HepG2 (cell line): ENCODE results near the gene LSM2. TPM values are rescaled to one million over a fixed set of nuclear protein-coding genes. Genes with fewer than 3 reads are reported as not detected.

Experiments used
- AKAP8 ChIP-seq: sonication (generic); formaldehyde crosslinking; IDR thresholded peaks from 2 replicates; pipeline ENCODE4 v1.5.1; 2020; ENCODE audit warnings: mild to moderate bottlenecking, missing genetic modification reagents
- ATF4 ChIP-seq, 2 experiments: fragments of 450-650 bp in 1 of 2; sonication (generic) in 1 of 2; formaldehyde crosslinking; IDR thresholded peaks; 2 replicates each; pipeline versions ENCODE4 v1.5.0 to v1.8.0; 2020 to 2022; ENCODE audit warnings: mild to moderate bottlenecking in 1 of 2, missing genetic modification reagents in 1 of 2
- ATF7-NPFF ChIP-seq: sonication (generic); formaldehyde crosslinking; IDR thresholded peaks from 2 replicates; pipeline ENCODE4 v1.8.1; 2023; ENCODE audit warnings: mild to moderate bottlenecking, low read depth, missing genetic modification reagents, moderate library complexity
- DBP ChIP-seq: sonication (generic); formaldehyde crosslinking; IDR thresholded peaks from 2 replicates; pipeline ENCODE4 v1.4.0; 2020; ENCODE audit warnings: missing genetic modification reagents; ENCODE audit errors: not compliant biosample characterization
- HBP1 ChIP-seq: IDR thresholded peaks from 2 replicates; pipeline ENCODE4 v1.6.1; 2016; ENCODE audit warnings: low read depth, control low read depth
- HMGXB4 ChIP-seq, 2 experiments: sonication (generic) in 1 of 2; formaldehyde crosslinking in 1 of 2; IDR thresholded peaks; 2 replicates each; pipeline versions ENCODE4 v1.4.0 to v1.6.1; 2018 to 2020; ENCODE audit warnings: missing genetic modification reagents in 2 of 2, borderline replicate concordance in 1 of 2, low read depth in 1 of 2, mild to moderate bottlenecking in 1 of 2, missing biosample characterization in 1 of 2
- HOXA3 ChIP-seq: sonication (generic); formaldehyde crosslinking; IDR thresholded peaks from 2 replicates; pipeline ENCODE4 v1.5.0; 2020; ENCODE audit warnings: missing genetic modification reagents
- KDM2A ChIP-seq: sonication (generic); formaldehyde crosslinking; IDR thresholded peaks from 2 replicates; pipeline ENCODE4 v1.4.0; 2020; ENCODE audit warnings: low read depth, missing genetic modification reagents, borderline replicate concordance
- NFKB2 ChIP-seq: sonication (generic); formaldehyde crosslinking; IDR thresholded peaks from 2 replicates; pipeline ENCODE4 v1.4.0; 2020; ENCODE audit warnings: missing genetic modification reagents, borderline replicate concordance
- RNF2 ChIP-seq: fragments of 450-650 bp; conservative IDR thresholded peaks from 2 replicates; pipeline ENCODE4 v1.6.1; 2016; ENCODE audit warnings: low read depth
- SOX6 ChIP-seq, 2 experiments: fragments of 450-650 bp in 1 of 2; sonication (generic) in 1 of 2; formaldehyde crosslinking in 1 of 2; IDR thresholded peaks; 2 replicates each; pipeline versions ENCODE4 v1.4.0 to v1.6.1; 2017 to 2020; ENCODE audit warnings: antibody characterized with exemption in 1 of 2, mild to moderate bottlenecking in 1 of 2, missing genetic modification reagents in 1 of 2
- ZBTB7A ChIP-seq: sonication (generic); formaldehyde crosslinking; IDR thresholded peaks from 2 replicates; pipeline ENCODE4 v1.8.0; 2022; ENCODE audit warnings: mild to moderate bottlenecking, missing genetic modification reagents
- ZBTB7B ChIP-seq: sonication (generic); formaldehyde crosslinking; IDR thresholded peaks from 2 replicates; pipeline ENCODE4 v1.4.0; 2020; ENCODE audit warnings: missing genetic modification reagents
- ZMYM4 ChIP-seq: sonication (generic); formaldehyde crosslinking; IDR thresholded peaks from 2 replicates; pipeline ENCODE4 v1.8.1; 2023; ENCODE audit warnings: mild to moderate bottlenecking, missing genetic modification reagents
- ZNF10 ChIP-seq: sonication (generic); formaldehyde crosslinking; IDR thresholded peaks from 2 replicates; pipeline ENCODE4 v1.4.0; 2020; ENCODE audit warnings: mild to moderate bottlenecking, low read depth, missing genetic modification reagents, borderline replicate concordance
- ZNF512B ChIP-seq: sonication (generic); formaldehyde crosslinking; IDR thresholded peaks from 2 replicates; pipeline ENCODE4 v1.5.1; 2020; ENCODE audit warnings: missing genetic modification reagents, mild to moderate bottlenecking, borderline replicate concordance
- ZNF547 ChIP-seq: sonication (generic); formaldehyde crosslinking; IDR thresholded peaks from 2 replicates; pipeline ENCODE4 v1.5.1; 2020; ENCODE audit warnings: mild to moderate bottlenecking, missing genetic modification reagents
- ZNF562 ChIP-seq: sonication (generic); formaldehyde crosslinking; IDR thresholded peaks from 2 replicates; pipeline ENCODE4 v1.8.0; 2022; ENCODE audit warnings: missing genetic modification reagents, borderline replicate concordance
- ZNF564 ChIP-seq: sonication (generic); formaldehyde crosslinking; IDR thresholded peaks from 2 replicates; pipeline ENCODE4 v1.8.1; 2023; ENCODE audit warnings: mild to moderate bottlenecking, missing genetic modification reagents
- ZNF614 ChIP-seq: IDR thresholded peaks from 2 replicates; pipeline ENCODE4 v1.6.1; 2018; ENCODE audit warnings: missing biosample characterization, missing genetic modification reagents, inconsistent platforms, borderline replicate concordance
- ZSCAN29 ChIP-seq: sonication (generic); formaldehyde crosslinking; conservative IDR thresholded peaks from 2 replicates; pipeline ENCODE4 v1.4.0; 2020; ENCODE audit warnings: mild to moderate bottlenecking, missing genetic modification reagents
- polyA plus RNA-seq, 8 experiments: library from polyadenylated mRNA; depleted of rRNA in 3 of 8; stranded (reverse) in 7 of 8; unstranded in 1 of 8; fragments of >200 nt; fragmentation: Illumina TruSeq in 4 of 8; extraction: Trizol in 4 of 8; gene quantifications; 2 replicates each; pipeline versions ENCODE4 v1.2.1 to v1.2.3, GENCODE V29; 2011 to 2016; ENCODE audit warnings: low read depth in 4 of 8, missing spikeins in 1 of 8, mixed read lengths in 1 of 8; ENCODE audit not compliant: insufficient read depth in 1 of 8
- total RNA-seq, 5 experiments: library from RNA; depleted of rRNA; stranded (reverse); fragments of >200 nt; fragmentation: Illumina TruSeq; extraction: Trizol; gene quantifications; 2 replicates each; pipeline ENCODE4 v1.2.3, GENCODE V29; 2016; ENCODE audit warnings: low read depth in 1 of 5

Gene LSM2
- total and polyA plus RNA-seq, 2 of the 13 experiments (the other 11 are each of a cell fraction or from before 2014, with no cell fraction given), result 69.4 to 90.5 TPM

GRCh38 chr6:31778193-31778592, 28.6 kb downstream of the LSM2 start (continued):
- TF ChIP-seq NFKB2 (CRISPR knock-in tag) (peak; percentile 25; the same call in 1 of the 2 replicates), ZNF562 (CRISPR knock-in tag) (no peak), ZMYM4 (CRISPR knock-in tag) (peak; percentile 22; the same call in 1 of the 2 replicates), HBP1 (0 out of 2 replicates have a peak, but pooled peaks have one; percentile 76), ZBTB7A (0 out of 2 replicates have a peak, but pooled peaks have one; percentile 35), HMGXB4 (CRISPR knock-in tag; IDR thresholded peaks at IDR 0.05; ENCODE audit: borderline replicate concordance in 1 of 2, low read depth in 1 of 2) (0 out of 4 replicates have a peak, but pooled peaks of 1 of the 2 experiments have one; percentile 29), ZNF614 (CRISPR knock-in tag) (0 out of 2 replicates have a peak, but pooled peaks have one; percentile 31), RNF2 (no peak), ZNF547 (CRISPR knock-in tag) (0 out of 2 replicates have a peak, but pooled peaks have one; percentile 40), ATF7-NPFF (CRISPR knock-in tag) (0 out of 2 replicates have a peak, but pooled peaks have one; percentile 5), DBP (CRISPR knock-in tag) (peak; percentile 38), ZSCAN29 (CRISPR knock-in tag) (0 out of 2 replicates have a peak, but pooled peaks have one; percentile 48), ZNF564 (CRISPR knock-in tag) (no peak), KDM2A (0 out of 2 replicates have a peak, but pooled peaks have one; percentile 23), ATF4 (CRISPR knock-in tag; IDR thresholded peaks at IDR 0.05) (no peak), SOX6 (IDR thresholded peaks at IDR 0.05) (no peak), SOX6 (CRISPR knock-in tag; IDR thresholded peaks at IDR 0.05) (peak; percentile 2; the same call in 1 of the 2 replicates), ZNF10 (CRISPR knock-in tag) (no peak), AKAP8 (CRISPR knock-in tag) (peak; percentile 40; the same call in 1 of the 2 replicates), ZNF512B (CRISPR knock-in tag) (no peak), ZBTB7B (peak; percentile 56; the same call in 1 of the 2 replicates), HOXA3 (CRISPR knock-in tag) (peak; percentile 45; the same call in 1 of the 2 replicates)
